22Rv1 (cell line): Measurements from ENCODE around the gene KIAA1614.

Experiments
- CTCF ChIP-seq: fragments of 450-650 bp; IDR thresholded peaks from 2 replicates; pipeline ENCODE4 v1.5.1; 2017; ENCODE audit warnings: mild to moderate bottlenecking
- ZFX ChIP-seq: fragments of 450-650 bp; IDR thresholded peaks from 2 replicates; pipeline ENCODE4 v1.6.1; 2017; ENCODE audit warnings: antibody characterized with exemption, borderline replicate concordance

GRCh38 chr1:180934563-180934962, 21.9 kb downstream of the KIAA1614 start:
- TF ChIP-seq CTCF (no peak), ZFX (no peak)
